ENCODE measurements around the gene RNASEH2B.

Gene RNASEH2B

DNA sequence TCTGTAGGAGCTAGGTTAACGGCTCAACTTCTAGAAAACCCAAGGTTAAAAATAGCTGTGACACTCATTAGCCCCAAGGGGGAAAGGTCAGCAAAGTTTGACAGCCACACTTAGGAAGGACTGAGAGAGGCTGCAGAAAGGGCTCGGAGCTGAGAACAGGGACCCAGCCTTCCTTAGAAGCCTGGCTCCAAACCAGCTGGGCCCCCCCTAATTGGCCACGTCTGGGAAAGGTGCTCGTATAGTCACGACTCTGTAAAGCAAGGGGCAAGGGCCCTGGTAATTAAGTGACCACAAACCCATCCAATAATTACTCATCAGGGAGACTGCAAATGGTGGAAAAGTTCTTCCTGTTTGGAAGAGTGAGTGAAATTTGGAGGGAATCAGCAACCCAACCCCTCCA, 90.5 kb downstream of the RNASEH2B start:
- DNase-seq = no peak

DNA sequence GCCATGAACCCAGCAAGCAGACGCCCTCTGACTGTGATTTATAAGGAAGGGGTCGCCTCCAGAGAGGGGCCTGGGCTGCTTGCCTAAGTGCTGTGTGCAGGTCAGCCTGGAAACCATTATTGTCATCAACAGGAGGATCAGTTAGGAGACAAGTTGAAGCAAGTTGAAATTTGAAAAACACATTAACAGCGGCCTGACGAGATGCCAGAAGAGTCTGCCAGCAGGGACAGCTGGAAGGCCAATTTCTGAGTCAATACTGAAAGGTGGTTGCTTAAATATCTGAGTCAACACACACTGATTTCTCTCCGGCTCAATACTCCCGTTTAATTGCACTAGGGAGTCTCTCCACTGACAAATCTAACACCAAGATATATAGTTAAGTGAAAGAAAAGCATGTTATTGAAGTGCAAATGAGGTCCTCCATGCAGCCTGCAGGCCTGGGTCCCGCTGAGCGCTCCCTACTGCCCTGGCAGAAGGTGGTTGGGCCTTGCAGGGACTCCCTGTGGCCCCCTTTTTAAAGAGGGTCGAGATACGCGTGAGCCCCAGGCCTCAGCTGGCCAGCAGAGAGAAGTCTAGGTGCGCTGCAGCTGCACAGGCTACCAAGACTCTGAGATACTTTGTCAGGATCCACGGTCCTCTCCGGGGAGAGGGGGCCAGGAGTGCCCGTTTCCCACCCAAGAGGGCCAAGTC, 91.1 kb downstream of the RNASEH2B start:
- DNase-seq = no peak

DNA sequence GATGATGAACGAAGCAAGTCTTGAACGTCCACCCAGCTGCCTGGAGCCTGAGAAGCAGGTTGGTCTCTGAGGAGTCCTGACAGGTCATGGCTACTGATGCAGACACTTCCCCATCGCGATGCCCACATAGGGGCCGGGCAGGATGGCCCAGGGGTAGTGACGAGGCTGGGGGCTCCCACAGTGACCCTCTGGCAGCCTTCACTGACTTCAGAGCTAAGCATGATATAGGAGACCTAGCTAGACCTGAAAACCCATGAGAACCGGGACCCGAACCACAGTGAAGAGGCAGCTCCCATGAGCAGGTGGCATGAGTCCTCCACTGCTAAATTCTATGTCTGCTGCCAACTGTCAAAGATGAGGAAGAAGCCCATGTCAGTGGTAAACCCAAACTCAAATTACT, 91.7 kb downstream of the RNASEH2B start:
- no peak for DNase-seq

DNA sequence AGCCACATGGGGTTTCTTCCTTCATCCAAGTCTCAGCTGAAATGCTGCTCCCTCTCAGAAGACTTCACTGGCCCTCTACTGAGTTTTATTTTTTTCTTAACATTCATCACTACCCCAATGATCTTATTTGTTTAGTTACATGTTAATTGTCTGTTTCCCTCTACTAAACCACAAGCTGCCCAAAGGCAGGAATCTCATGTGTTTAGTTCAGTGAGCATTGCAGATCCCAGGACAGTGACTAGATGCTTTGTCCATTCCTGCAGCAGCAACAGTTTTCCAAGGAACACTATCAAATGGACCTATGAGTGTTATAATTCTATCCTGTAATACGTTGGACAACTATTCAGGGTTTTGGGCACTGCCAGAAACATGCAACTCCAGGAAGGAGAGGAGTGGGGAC, 93.1 kb downstream of the RNASEH2B start:
- DNase-seq = no peak

DNA sequence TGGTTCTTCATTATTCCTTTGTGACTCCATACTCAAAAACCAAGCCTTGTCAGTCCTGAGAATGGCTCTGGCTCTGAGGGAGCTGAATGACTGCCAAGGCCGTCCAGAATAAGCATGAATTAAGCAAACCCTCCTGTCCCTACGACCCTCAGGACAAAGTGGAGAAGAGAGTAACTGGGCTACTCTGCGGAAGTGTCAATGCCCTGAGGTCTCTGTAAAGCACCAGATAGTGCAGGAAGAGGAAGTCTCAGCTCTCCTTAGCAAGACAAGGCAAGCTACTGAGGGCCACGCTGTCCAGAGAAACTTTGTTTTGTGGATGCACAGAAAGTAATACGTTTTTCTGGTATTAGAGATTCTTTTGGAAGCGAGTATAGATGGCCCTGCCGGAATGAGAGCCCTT, 94.1 kb downstream of the RNASEH2B start:
- no peak for DNase-seq

DNA sequence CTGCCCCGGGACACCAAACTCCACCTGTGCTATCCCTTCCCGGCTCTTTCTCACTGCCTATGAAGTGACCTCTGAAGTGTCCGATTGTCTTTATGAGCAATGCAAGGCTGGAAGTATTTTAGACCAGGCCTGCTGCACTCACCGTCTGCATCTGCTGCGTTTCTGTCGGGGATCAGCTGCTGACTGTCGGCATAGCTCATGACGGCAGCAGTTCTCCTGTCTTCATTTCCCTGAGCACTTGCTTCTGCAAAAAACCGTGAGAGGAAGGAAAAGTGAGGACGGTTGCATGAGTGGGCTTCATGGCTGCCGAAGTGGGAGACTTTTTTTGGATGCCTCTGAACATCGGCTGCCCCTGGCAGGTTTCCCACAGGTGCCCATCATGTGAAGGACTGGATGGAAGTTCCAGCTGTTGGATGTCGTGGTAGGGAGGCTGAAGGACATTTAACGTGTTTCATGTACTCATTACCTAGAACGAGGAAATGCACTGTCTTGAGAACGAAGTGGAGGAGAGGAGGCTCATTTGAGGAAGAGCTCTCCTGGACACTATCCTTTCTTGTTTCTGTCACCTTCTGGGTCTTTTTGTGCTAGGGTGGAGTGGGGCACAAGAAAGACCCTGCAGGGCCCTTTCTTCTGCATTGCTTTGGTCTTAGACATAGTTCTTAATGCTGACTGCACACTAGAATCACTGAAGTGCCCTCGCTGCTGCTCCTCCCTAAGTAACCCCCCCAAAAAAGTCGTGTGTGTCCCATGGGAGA, 94.7 kb downstream of the RNASEH2B start:
- no peak for DNase-seq

DNA sequence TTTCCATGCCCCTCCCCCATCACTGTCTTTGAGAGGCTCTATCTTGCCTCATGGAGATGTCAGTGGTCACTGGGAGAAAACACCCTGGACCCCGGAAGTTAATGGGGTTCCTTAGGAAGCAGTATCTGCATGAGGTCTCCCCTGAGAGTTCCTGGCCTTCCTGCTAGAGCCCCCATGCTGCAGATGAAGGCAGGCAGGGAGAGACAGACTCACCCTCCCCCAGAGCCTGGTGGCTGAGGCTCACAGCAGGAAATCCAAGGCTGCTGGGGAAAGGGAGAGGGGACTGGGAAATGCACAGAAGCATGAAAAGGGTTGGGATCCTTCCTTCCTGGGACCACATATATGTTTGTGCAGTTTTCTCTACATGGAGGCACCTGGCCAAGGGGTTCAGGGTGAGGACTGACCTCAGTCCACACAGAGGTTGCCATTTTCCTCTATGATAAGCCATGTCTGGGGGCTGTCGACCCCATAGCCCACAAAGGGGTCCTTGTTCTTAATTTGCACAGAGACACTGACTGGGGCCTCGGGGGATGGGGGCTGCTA, 95.4 kb downstream of the RNASEH2B start:
- no peak for DNase-seq

DNA sequence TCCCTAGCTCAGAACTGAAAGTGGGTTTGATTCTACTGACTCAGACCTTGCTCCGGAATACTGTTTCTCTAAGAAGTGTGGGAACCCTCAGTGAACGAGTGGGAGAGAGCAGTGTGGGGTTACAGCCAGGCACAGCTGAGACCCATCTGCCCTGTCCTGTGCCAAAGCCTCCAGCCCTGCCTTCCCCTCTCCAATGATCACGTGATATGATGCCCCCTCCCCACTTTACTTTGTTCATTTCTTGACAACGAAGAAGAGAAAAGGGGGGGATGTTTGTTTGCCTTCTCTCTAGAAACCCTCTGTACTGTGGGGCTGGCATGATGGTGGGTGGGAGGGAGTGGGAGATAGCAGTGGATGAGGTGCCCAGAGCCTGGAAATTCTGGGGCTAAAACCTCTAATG, 96.0 kb downstream of the RNASEH2B start:
- no peak for DNase-seq
